ENCODE measurements around the gene OPA3.

- no peak for TF ChIP-seq CTCF (IDR thresholded peaks at IDR 0.05; ENCODE audit: low read length)
- no peak for TF ChIP-seq EZH2 (IDR thresholded peaks at IDR 0.05; ENCODE audit: borderline replicate concordance, low read length)
These were observed 55.2 kb downstream of the OPA3 start for GRCh38 chr19:45529420-45529785.

Data from OCI-LY1 (cell line).